Suprapubic skin (tissue), 4 donors: ENCODE measurements around the gene TELO2. TPM values are rescaled to one million over a fixed set of nuclear protein-coding genes. Genes with fewer than 3 reads are reported as not detected.

Experiments
- DNase-seq, 2 donors: peaks; one replicate each; pipeline ENCODE4 v3.0.0-alpha.2; 2019; ENCODE audit warnings: low spot score in 2 of 2
- H3K27ac ChIP-seq: fragments of 200-600 bp; sonication (generic); one replicate; pipeline ENCODE4 v1.5.1; 2019
- H3K27me3 ChIP-seq: fragments of 200-600 bp; sonication (generic); one replicate; pipeline ENCODE4 v1.5.1; 2019
- H3K36me3 ChIP-seq: fragments of 200-600 bp; sonication (generic); one replicate; pipeline ENCODE4 v1.5.1; 2019
- H3K4me1 ChIP-seq: fragments of 200-600 bp; sonication (generic); one replicate; pipeline ENCODE4 v1.5.1; 2019
- H3K4me3 ChIP-seq: fragments of 200-600 bp; sonication (generic); one replicate; pipeline ENCODE4 v1.5.1; 2019; ENCODE audit warnings: mild to moderate bottlenecking
- H3K9me3 ChIP-seq: fragments of 200-600 bp; sonication (generic); one replicate; pipeline ENCODE4 v1.5.1; 2019
- CTCF ChIP-seq, 2 donors: fragments of 200-600 bp in 1 of 2; fragments of 450-650 bp in 1 of 2; sonication (generic) in 1 of 2; IDR thresholded peaks; one replicate each; pipeline ENCODE4 v1.5.1; 2016 to 2019; ENCODE audit warnings: antibody characterized with exemption in 2 of 2, mild to moderate bottlenecking in 1 of 2, moderate library complexity in 1 of 2
- EP300 ChIP-seq: sonication (generic); formaldehyde crosslinking; IDR thresholded peaks from one replicate; pipeline ENCODE4 v1.6.1; 2017; ENCODE audit warnings: antibody characterized with exemption
- POLR2A ChIP-seq, 2 donors: fragments of 450-650 bp; IDR thresholded peaks; one replicate each; pipeline ENCODE4 v1.6.1; 2017; ENCODE audit warnings: antibody characterized with exemption in 2 of 2, mild to moderate bottlenecking in 2 of 2, moderate library complexity in 2 of 2
- POLR2AphosphoS5 ChIP-seq, 3 donors: sonication (generic); formaldehyde crosslinking; IDR thresholded peaks; one replicate each; pipeline ENCODE4 v1.6.1; 2017; ENCODE audit warnings: antibody characterized with exemption in 3 of 3
- WGBS: methylation state at CpG from one replicate; pipeline ENCODE4 v1.1.5; 2018; 5-methylcytosine and 5-hydroxymethylcytosine counted together
- total RNA-seq, 4 donors: library from RNA; depleted of rRNA; stranded (reverse); fragments of >200 nt; gene quantifications; one replicate each; pipeline ENCODE4 v1.1.0, GENCODE V29; 2016

TELO2 gene
- total RNA-seq, 4 donors from 2014 or later, result 28.1 to 86.1 (median 35.2) TPM

GRCh38 chr16:1471569-1472194, 21.5 kb upstream of the TELO2 start:
- no peak for DNase-seq
- Histone ChIP-seq H3K27me3 (no peaks in the 10 kb centered on the region), H3K9me3 (no peaks in the 10 kb centered on the region), H3K36me3 (no peaks in the 10 kb centered on the region), H3K4me1 (peaks cover 44% of the 10 kb centered on the region), H3K4me3 (no peak overlapping the region), H3K27ac (peak overlapping the region; percentile 20)
- no peak for TF ChIP-seq POLR2A (IDR thresholded peaks at IDR 0.05)
- no peak for TF ChIP-seq CTCF (IDR thresholded peaks at IDR 0.05)
- TF ChIP-seq POLR2AphosphoS5 (IDR thresholded peaks at IDR 0.05), result no peak
- no peak for TF ChIP-seq EP300
- 78% methylated on average over 22 of the region's 26 CpGs for WGBS

GRCh38 chr16:1472974-1473373, 20.2 kb upstream of the TELO2 start:
- 66% methylated on average over 3 of the region's 3 CpGs for WGBS
- no peak overlapping the region for H3K4me3 ChIP-seq

GRCh38 chr16:1474082-1474795, 18.9 kb upstream of the TELO2 start:
- WGBS, result 14% methylated on average over 26 of the region's 57 CpGs
- Histone ChIP-seq H3K4me3 (peak overlapping the region; percentile 89), H3K27me3 (no peaks in the 10 kb centered on the region), H3K4me1 (peaks cover 44% of the 10 kb centered on the region), H3K27ac (peak overlapping the region; percentile 87), H3K9me3 (no peaks in the 10 kb centered on the region), H3K36me3 (no peaks in the 10 kb centered on the region)
- DNase-seq, result no peak
- TF ChIP-seq POLR2A (IDR thresholded peaks at IDR 0.05) (no peak), POLR2AphosphoS5 (IDR thresholded peaks at IDR 0.05) (no peak), EP300 (no peak), CTCF (IDR thresholded peaks at IDR 0.05) (no peak)

More at GRCh38 chr16:1472974-1473373, 20.2 kb upstream of the TELO2 start:
- Histone ChIP-seq H3K27ac (no peak overlapping the region), H3K36me3 (no peaks in the 10 kb centered on the region), H3K4me1 (peaks cover 44% of the 10 kb centered on the region), H3K9me3 (no peaks in the 10 kb centered on the region), H3K27me3 (no peaks in the 10 kb centered on the region)
- no peak for DNase-seq
- TF ChIP-seq EP300 (no peak), CTCF (IDR thresholded peaks at IDR 0.05) (no peak), POLR2AphosphoS5 (IDR thresholded peaks at IDR 0.05) (no peak)

- no peaks in the 10 kb centered on the region for H3K27me3 ChIP-seq
- peak within 1 kb of the TSS; percentile 89 for H3K4me3 ChIP-seq
- peaks cover 40% of the 10 kb centered on the region for H3K4me1 ChIP-seq
- H3K9me3 ChIP-seq, result no peaks in the 10 kb centered on the region
- peak; percentile 43 to 85 for TF ChIP-seq POLR2A (IDR thresholded peaks at IDR 0.05)
- TF ChIP-seq POLR2AphosphoS5 (IDR thresholded peaks at IDR 0.05), result peak; percentile 54 to 91 (median 86)
- no peak for TF ChIP-seq CTCF (IDR thresholded peaks at IDR 0.05)
- WGBS, result 0% methylated on average over 37 of the region's 99 CpGs
- H3K36me3 ChIP-seq, result no peaks in the 10 kb centered on the region
- DNase-seq, result peak; percentile 93 to 96
- H3K27ac ChIP-seq, result peak within 1 kb of the TSS; percentile 87
These were observed 18.2 kb upstream of the TELO2 start, which contains the start of gene CLCN7 for GRCh38 chr16:1474796-1475551. CLCN7 (minus strand) TSS chr16:1475028; CDS start chr16:1474974, 54 bp downstream.
